HG02840 (cell line): ENCODE results near the gene MB.
A peak's percentile ranks its signal among the peaks of the same experiment; 100 is the strongest.
"Not testable (repeated sequence)": the region's sequence is repeated elsewhere in the genome, so short reads cannot be mapped to it uniquely, and the experiment has no call there.

Experiments
- ATAC-seq: cut with Tn5 transposase; IDR thresholded peaks from one replicate; pipeline ENCODE4 v1.9.1; 2021; ENCODE audit warnings: mild to moderate bottlenecking, moderate library complexity, moderate number of reproducible peaks; ENCODE audit not compliant: unreplicated experiment, low FRiP score

Gene MB

GRCh38 chr22:35617137-35617755 is at the start of gene MB:
Gene MB (minus strand): TSS chr22:35617329. CDS start chr22:35617257, 72 bp downstream.
- no peak for ATAC-seq

GRCh38 chr22:35666699-35667098 is 49.6 kb upstream of the MB start:
- not testable (repeated sequence) for ATAC-seq

- ATAC-seq = no peak
Measured at GRCh38 chr22:35664955-35665587, 47.9 kb upstream of the MB start.

GRCh38 chr22:35663371-35663770 is 46.2 kb upstream of the MB start:
- ATAC-seq = no peak

- ATAC-seq = no peak
Measured at GRCh38 chr22:35662914-35663313, 45.8 kb upstream of the MB start.

- no peak for ATAC-seq
Measured at GRCh38 chr22:35661464-35661863, 44.3 kb upstream of the MB start.

GRCh38 chr22:35660291-35661127 is 43.4 kb upstream of the MB start:
- no peak for ATAC-seq

- ATAC-seq = no peak
Measured at GRCh38 chr22:35657571-35658312, 40.6 kb upstream of the MB start.

GRCh38 chr22:35656284-35656752 is 39.2 kb upstream of the MB start:
- ATAC-seq = no peak

- ATAC-seq = no peak
Measured at GRCh38 chr22:35653824-35654223, 36.7 kb upstream of the MB start.

- ATAC-seq = no peak
Measured at GRCh38 chr22:35651085-35651484, 34.0 kb upstream of the MB start.

- ATAC-seq = no peak
Measured at GRCh38 chr22:35649636-35650250, 32.6 kb upstream of the MB start.

GRCh38 chr22:35649026-35649553 is 32.0 kb upstream of the MB start:
- ATAC-seq = no peak

- peak; percentile 49 for ATAC-seq
Measured at GRCh38 chr22:35648066-35649025, 31.2 kb upstream of the MB start, which contains the start of gene APOL6. Gene APOL6 (plus strand): TSS chr22:35648446. CDS start chr22:35656426, 7,980 bp downstream.

GRCh38 chr22:35645646-35646045 is 28.5 kb upstream of the MB start:
- ATAC-seq = no peak

- ATAC-seq = no peak
Measured at GRCh38 chr22:35643991-35644390, 26.9 kb upstream of the MB start.

- no peak for ATAC-seq
Measured at GRCh38 chr22:35642305-35642741, 25.2 kb upstream of the MB start.

GRCh38 chr22:35641494-35642120 is 24.5 kb upstream of the MB start:
- no peak for ATAC-seq
